DMS53 (cell line): ENCODE data around the gene DPYD.
A peak's percentile ranks its signal among the peaks of the same experiment; 100 is the strongest.

ENCODE experiments used
- DNase-seq: peaks from one replicate; lab custom pipeline; 2025; lab: John Stamatoyannopoulos, UW

DPYD gene

GRCh38 chr1:97610748-97611147, 310.1 kb downstream of the DPYD start:
- DNase-seq, result no peak

- DNase-seq, result no peak
Observed at GRCh38 chr1:97610102-97610501, 310.7 kb downstream of the DPYD start.

- DNase-seq, result no peak
Observed at GRCh38 chr1:97608272-97608671, 312.6 kb downstream of the DPYD start.

DNA sequence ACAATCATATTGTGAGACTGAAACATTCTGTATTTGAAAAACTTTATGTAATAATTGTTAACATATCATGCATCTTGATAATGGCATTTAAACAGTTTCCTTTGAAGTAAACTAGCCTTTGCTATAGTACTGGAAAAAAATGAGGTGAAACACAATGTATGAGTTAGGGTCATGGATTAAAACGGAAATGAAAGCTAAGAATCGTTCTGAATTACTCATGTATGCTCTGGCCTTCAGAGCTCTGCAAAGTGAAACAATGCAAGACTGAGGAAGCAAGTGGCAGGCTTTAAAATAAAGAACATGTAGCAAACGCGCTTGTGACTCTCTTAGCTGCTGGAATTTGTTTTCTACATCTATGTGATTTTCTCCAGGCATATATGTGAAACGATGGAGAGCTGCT, 317.1 kb downstream of the DPYD start:
- DNase-seq, result no peak

- no peak for DNase-seq
Observed at GRCh38 chr1:97603218-97603617, 317.6 kb downstream of the DPYD start.

GRCh38 chr1:97599447-97599846, 321.4 kb downstream of the DPYD start:
- DNase-seq, result peak; percentile 66

- DNase-seq, result no peak
Observed at GRCh38 chr1:97593192-97593591, 327.6 kb downstream of the DPYD start.

GRCh38 chr1:97588772-97589171, 332.1 kb downstream of the DPYD start:
- no peak for DNase-seq

- peak; percentile 45 for DNase-seq
Observed at GRCh38 chr1:97581614-97582051, 339.2 kb downstream of the DPYD start.

DNA sequence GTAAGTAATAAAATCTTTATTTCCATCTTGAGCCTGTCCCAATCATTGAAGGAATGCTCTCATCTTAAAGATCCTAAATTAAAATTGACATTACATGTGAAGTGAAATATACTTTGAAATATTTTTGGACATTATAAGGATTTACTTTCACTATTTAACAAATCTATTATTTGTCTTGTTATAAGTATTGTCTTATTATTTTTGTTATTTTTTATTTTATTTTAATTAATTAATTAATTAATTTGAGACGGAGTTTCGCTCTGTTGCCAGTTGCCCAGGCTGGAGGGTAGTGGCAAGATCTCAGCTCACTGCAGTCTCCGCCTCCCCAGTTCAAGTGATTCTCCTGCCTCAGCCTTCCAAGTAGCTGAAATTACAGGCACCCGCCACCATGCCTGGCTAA, 343.2 kb downstream of the DPYD start:
- no peak for DNase-seq

GRCh38 chr1:97573553-97573952, 347.3 kb downstream of the DPYD start:
- DNase-seq, result no peak

- DNase-seq, result no peak
Observed at GRCh38 chr1:97572561-97572960, 348.3 kb downstream of the DPYD start.

DNA sequence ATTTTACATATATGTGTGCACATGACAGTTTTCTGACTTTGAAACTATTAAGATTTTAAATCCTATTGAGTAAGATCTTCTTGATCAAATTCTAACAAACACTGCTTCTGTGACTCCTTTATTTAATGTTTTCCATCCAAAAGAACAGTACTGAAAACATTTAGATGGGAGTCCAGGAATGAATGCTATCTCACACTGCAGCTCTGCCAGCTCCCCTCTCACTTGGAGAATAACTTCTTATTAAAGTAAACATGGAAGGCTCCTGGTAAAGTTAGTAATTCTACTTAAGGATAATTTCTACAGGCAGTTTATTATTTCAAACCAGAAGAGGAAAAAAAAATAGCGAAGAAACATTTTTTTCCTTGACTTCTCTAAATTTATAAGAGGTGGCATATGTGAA, 349.1 kb downstream of the DPYD start:
- no peak for DNase-seq

DNA sequence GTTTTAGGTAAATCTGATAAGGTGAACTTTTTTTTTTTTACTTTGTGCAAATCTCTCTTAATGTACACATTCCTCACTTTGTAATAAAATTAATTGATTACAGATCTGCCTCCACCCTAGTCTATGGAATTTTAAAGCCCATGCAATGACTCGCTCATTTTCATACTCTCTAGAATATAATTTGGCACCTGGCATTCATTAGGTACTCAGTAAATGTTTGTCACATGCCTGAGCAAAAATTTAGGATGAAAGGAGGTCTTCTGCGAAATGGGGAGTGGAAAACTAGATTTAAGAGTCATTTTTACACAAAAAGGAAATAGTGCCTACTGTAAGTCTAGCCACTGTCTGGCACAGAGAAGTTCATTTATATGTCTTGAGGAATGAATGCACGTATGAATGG, 350.1 kb downstream of the DPYD start:
- no peak for DNase-seq

DNA sequence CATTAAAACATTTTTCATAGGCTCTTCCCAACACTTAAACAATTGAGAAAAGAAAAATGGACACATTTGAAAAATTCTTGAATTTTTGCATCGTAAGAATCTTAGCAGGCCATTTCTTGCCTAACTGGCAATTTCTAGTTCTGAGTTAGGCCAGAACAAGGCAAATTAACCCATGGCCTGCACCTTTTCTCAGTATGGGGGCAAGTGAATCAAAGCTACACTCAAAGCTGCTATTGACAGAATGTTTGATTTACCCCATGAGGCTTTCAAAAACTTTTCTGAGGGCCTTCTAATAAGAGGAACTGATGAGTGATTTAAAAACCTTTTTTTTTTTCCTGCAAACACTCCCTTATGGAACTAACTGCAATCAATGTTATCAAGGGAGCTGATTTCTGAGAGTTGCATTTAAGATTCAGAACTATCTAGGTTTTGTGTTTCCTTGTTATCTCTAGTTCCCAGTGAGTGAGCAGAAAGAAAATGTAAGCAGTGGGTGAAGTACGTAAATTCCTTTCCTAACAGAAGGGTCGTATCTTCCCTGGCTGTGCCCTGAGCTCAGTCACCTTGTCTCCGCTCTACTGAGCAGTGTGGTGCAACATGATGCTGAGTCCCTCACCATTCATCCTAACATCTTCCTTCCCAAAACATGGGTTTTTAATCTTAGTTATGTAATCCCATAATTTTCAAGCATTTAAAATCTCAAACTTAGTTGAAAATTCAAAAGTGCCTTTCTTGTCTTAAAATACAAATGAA, 353.7 kb downstream of the DPYD start:
- DNase-seq, result no peak

DNA sequence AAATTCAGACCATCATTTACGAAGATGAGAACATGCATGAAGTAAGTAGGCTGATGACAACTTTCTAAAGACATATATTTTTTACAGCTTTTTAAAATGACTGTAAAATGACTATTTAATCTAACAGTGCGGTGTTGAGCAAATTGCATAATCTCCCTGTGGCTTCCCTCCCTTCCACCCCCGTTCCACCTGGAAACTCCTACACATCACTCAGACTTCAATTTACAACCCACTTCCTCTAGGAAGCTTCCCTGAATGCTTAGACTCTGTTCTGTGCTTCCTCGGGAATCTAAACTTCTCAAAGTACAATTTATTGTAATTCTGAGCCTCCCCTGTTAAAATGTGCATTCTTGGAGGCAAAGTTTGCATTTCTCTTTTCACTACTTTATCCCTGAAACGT, 354.9 kb downstream of the DPYD start:
- no peak for DNase-seq

DNA sequence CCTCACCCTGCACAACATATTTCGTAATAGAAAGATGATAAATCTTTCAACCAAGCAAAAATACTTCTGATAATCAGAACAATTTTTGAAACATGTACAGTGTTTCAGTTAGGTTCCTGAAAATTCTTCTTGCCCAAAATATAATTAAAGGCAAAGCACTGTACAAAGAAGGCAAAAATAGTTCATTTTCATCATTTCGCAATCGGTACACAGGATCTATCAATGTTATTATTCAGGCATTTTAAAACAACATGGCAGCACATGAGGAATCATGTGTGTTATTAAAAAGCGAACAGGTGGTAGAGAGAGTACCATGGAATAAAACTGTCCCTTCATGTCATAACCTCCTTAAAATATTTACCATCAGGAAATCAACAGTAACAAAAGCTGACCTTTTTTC, 356.9 kb downstream of the DPYD start:
- no peak for DNase-seq

DNA sequence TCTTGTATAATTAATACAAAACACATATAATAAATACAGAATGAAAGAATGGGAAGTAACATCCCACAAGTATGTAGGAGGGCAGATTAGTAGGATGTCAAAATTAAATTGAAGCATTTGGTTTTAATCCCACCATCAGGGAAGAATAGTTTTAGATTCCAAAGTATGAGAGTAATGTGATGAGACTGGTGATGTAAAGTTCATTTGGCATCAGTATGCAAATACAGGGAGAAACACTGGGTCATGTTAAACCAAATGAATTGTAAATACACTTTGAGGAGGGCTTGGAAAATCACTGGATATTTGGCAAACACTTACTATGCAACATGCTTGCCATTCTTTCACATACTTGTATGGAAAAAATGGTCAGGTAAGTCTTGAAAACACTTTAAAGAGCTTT, 358.8 kb downstream of the DPYD start:
- no peak for DNase-seq

DNA sequence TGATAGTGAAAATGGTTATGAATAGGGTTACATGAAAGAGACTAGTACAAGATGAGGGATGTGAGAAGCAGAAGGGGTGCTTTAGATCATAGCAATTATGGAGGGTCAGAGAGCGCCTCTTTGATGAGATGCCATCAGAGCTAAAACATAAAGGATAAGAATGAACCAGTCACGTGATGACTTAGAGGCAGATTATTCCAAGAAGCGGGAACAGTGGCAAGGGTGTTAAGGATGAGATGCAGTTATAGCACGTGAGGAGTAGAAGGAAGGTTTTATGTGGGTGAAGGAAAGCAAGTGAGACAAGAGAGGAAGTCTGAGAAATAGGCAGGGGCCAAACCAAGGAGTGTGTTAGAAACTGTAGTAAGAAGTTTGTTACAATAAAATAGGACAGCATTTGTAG, 360.1 kb downstream of the DPYD start:
- peak; percentile 52 for DNase-seq

DNA sequence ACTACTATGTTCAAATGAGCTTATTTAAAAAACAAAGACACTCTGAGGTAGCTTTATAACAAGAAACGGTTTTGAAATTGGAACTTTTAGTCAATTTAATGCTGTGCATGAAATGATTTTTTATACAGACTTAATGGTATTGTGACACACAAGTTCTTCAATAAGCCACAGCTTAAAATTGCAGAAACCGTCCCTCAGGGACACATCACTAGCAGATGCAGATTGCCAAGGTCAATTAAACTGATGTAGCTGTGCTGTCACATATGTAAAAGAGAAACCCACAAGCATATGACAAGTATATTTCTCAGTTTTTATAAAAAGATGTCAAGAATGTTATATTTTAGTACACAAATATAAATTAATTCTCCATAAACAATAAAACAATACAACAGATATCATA, 366.9 kb downstream of the DPYD start:
- DNase-seq, result no peak

GRCh38 chr1:97551113-97551512, 369.7 kb downstream of the DPYD start:
- peak; percentile 25 for DNase-seq

- no peak for DNase-seq
Observed at GRCh38 chr1:97545446-97545845, 375.4 kb downstream of the DPYD start.

DNA sequence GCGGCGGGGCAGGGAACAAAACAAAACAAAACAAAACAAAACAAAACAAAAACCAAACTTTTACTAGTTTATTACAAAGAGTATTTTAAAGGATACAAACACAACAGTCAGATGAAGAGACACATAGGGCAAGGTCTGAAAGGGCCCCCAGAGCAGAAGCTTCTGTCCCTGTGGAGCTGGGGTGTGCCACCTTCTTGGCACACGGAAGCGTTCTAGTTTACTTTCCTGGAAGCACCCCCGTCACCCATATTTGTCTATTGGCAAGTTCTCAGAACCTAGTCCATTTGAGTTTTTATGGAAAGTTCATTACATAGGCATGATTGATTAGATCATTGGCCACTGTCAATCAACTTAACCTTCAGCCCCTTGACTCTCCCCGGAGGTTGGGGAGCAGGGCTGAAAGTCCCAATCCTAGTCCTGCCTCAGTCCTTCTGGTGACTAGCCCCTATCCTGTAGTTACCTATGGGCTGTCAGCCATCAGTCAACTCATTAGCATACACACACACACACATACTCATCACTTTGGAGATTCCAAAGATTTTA, 380.4 kb downstream of the DPYD start:
- no peak for DNase-seq

DNA sequence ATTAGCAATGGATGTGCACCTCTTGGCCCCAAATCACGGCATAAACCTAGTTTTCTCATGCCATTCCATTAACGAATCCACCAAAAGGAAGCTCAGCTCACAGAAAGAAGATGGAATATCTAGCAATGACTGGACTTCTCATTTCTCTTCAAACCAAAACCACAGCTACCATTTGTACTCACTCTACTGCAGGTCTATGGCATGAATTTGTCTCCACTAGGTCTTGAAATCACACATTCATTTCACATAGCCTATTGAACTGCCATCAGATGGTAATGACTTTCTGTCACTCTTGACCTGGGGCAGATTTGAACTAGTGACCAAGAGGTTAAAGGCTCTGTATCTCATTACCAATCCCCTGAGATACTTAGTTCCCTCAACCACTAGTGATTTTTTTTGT, 382.7 kb downstream of the DPYD start:
- DNase-seq, result no peak
